ENCODE data around the gene ELF4.

- TF ChIP-seq POLR2A (IDR thresholded peaks at IDR 0.05) = no peak
- TF ChIP-seq CTCF (IDR thresholded peaks at IDR 0.05) = no peak
Measured at GRCh38 chrX:130120321-130120731, 10.0 kb upstream of the ELF4 start.

Measured in prostate gland (tissue), 2 donors.